GM12891 (cell line): ENCODE measurements around the gene PIP4K2A.

Experiments
- POLR2A ChIP-seq: IDR thresholded peaks from 2 replicates; pipeline ENCODE4 v1.6.1; 2011; ENCODE audit warnings: low read depth, low read length, control low read depth
- POLR2AphosphoS5 ChIP-seq: IDR thresholded peaks from 2 replicates; pipeline ENCODE4 v1.6.1; 2011; ENCODE audit warnings: low read depth, low read length, control low read depth
- SPI1 ChIP-seq: IDR thresholded peaks from 2 replicates; pipeline ENCODE4 v1.6.1; 2011; ENCODE audit warnings: low read depth, low read length, control low read depth
- TAF1 ChIP-seq: IDR thresholded peaks from 2 replicates; pipeline ENCODE4 v1.6.1; 2011; ENCODE audit warnings: low read depth, low read length, control low read depth

- no peak for TF ChIP-seq TAF1
- TF ChIP-seq POLR2AphosphoS5 = 0 out of 2 replicates have a peak, but pooled peaks have one; percentile 25
- TF ChIP-seq POLR2A = no peak
- no peak for TF ChIP-seq SPI1
Measured at GRCh38 chr10:22693860-22694259, 20.5 kb downstream of the PIP4K2A start.
